ENCODE measurements around the gene CREG1.

The CREG1 gene

DNA sequence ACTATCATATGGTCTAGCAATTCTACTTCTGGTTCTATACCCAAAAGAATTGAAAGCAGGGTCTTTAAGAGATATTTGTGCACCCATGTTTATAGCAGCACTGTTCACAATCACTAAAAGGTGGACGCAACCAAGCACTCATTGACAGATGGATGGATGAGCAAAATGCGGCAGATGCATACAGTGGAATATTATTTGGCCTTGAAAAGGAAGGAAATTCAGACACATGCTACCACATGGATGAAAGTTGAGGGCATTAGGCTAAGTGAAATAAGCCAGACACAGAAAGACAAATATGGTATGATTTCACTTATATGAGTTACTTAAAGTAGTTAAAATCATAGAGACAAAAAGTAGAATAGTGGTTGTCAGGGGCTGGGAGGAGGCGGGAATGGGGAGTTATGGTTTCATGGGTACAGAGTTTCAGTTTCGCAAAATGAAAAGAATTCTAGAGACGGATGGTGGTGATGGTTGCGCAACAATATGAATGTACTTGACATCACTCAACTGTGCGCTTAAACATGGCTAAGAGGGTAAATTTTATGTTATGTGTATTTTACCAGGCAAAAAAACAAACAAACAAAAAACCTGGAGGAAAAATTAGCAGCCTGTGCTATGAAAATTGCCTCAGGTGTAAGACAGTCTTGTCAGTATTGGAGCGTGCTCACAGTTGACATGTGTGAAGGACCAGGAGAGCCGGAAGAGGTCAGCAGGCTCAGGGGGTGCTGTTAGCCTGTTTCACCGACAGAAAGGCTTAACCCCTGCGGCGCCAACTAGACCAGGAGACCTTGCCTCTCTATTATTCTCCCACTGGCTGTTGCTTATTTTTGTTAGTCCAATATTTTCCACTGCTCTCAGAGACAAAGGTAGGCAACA lies 61.7 kb downstream of the CREG1 start:
- Histone ChIP-seq H3K4me3 (ENCODE audit: low read depth, low read length) (no peak overlapping the region), H3K36me3 (ENCODE audit: control insufficient read depth in 2 of 2, insufficient read depth in 1 of 2, low read length in 2 of 2) (no peaks in the 10 kb centered on the region), H3K27ac (ENCODE audit: extremely low read depth, low read depth, low read length) (no peak overlapping the region), H3K9me3 (ENCODE audit: control insufficient read depth, insufficient read depth, low read depth, low read length) (no peaks in the 10 kb centered on the region), H3K4me1 (ENCODE audit: control insufficient read depth, insufficient read depth, low read length) (no peaks in the 10 kb centered on the region)
- no peak for TF ChIP-seq ZNF19 (tag by site-specific recombination; IDR thresholded peaks at IDR 0.05; ENCODE audit: low read depth)
- no peak for TF ChIP-seq ZSCAN16 (tag by site-specific recombination; IDR thresholded peaks at IDR 0.05)
- peak; percentile 93 for TF ChIP-seq ZNF146 (tag by site-specific recombination; IDR thresholded peaks at IDR 0.05)
- CTCF ChIA-PET, result interaction anchor here (0.6 kb wide), 1 partner anchor 168 kb away, joined by 5 read pairs; no protein-coding TSS in a partner anchor
- POLR2A ChIA-PET, result no interaction called here
